Endothelial cell (in vitro differentiated cells): ENCODE results near the gene TCP11L1. TPM values are rescaled to one million over a fixed set of nuclear protein-coding genes. Genes with fewer than 3 reads are reported as not detected.

Experiments
- DNase-seq: peaks from one replicate; pipeline ENCODE4 v3.0.0; 2021; ENCODE audit warnings: low spot score
- H3K27ac Mint-ChIP-seq: one replicate; pipeline ENCODE4 v1.8.0; 2021; ENCODE audit warnings: mixed read lengths, inconsistent platforms; ENCODE audit not compliant: unreplicated experiment
- H3K27me3 Mint-ChIP-seq: one replicate; pipeline ENCODE4 v1.8.0; 2021; ENCODE audit warnings: mild to moderate bottlenecking, moderate library complexity, mixed read lengths, inconsistent platforms; ENCODE audit not compliant: unreplicated experiment
- H3K36me3 Mint-ChIP-seq: one replicate; pipeline ENCODE4 v1.8.0; 2021; ENCODE audit warnings: mild to moderate bottlenecking, low read depth, mixed read lengths, inconsistent platforms; ENCODE audit not compliant: unreplicated experiment
- H3K4me1 Mint-ChIP-seq: one replicate; pipeline ENCODE4 v1.8.0; 2021; ENCODE audit warnings: mild to moderate bottlenecking, mixed read lengths, inconsistent platforms; ENCODE audit not compliant: unreplicated experiment
- H3K4me3 Mint-ChIP-seq: one replicate; pipeline ENCODE4 v1.8.0; 2021; ENCODE audit warnings: mild to moderate bottlenecking, mixed read lengths, inconsistent platforms; ENCODE audit not compliant: unreplicated experiment
- H3K9me3 Mint-ChIP-seq: one replicate; pipeline ENCODE4 v1.8.0; 2021; ENCODE audit warnings: mixed read lengths, inconsistent platforms; ENCODE audit not compliant: unreplicated experiment
- CTCF ChIP-seq: fragments of 200-600 bp; sonication (generic); IDR thresholded peaks from one replicate; pipeline ENCODE4 v1.5.0; 2021; ENCODE audit warnings: antibody characterized with exemption; ENCODE audit not compliant: unreplicated experiment
- total RNA-seq: library from RNA; stranded (reverse); fragmentation: NEBNext Ultra II Directional; extraction: Animal tissue kit (Norgen Biotek cat#: 25700); gene quantifications from one replicate; pipeline ENCODE4 v1.2.1, GENCODE V29; 2021; ENCODE audit not compliant: unreplicated experiment

The TCP11L1 gene
- total RNA-seq, 1 donor from 2014 or later, result 26.2 TPM

GRCh38 chr11:33000181-33000580, 39.2 kb upstream of the TCP11L1 start:
- Mint-ChIP-seq H3K9me3 (no peaks in the 10 kb centered on the region), H3K4me3 (no peak overlapping the region), H3K27me3 (peaks cover 3% of the 10 kb centered on the region), H3K36me3 (no peaks in the 10 kb centered on the region), H3K4me1 (peaks cover 8% of the 10 kb centered on the region), H3K27ac (no peak overlapping the region)
- DNase-seq, result no peak
- no peak for TF ChIP-seq CTCF

- H3K27ac Mint-ChIP-seq, result no peak overlapping the region
- no peaks in the 10 kb centered on the region for H3K9me3 Mint-ChIP-seq
- DNase-seq, result no peak
- H3K4me3 Mint-ChIP-seq, result no peak overlapping the region
- peaks cover 4% of the 10 kb centered on the region for H3K27me3 Mint-ChIP-seq
- H3K4me1 Mint-ChIP-seq, result peaks cover 11% of the 10 kb centered on the region
- TF ChIP-seq CTCF, result no peak
- no peaks in the 10 kb centered on the region for H3K36me3 Mint-ChIP-seq
These were observed 38.1 kb upstream of the TCP11L1 start for GRCh38 chr11:33001281-33001680.

GRCh38 chr11:33001751-33002542, 37.4 kb upstream of the TCP11L1 start:
- H3K27me3 Mint-ChIP-seq, result peaks cover 4% of the 10 kb centered on the region
- no peak overlapping the region for H3K27ac Mint-ChIP-seq
- H3K36me3 Mint-ChIP-seq, result peaks cover 3% of the 10 kb centered on the region
- H3K4me1 Mint-ChIP-seq, result peaks cover 11% of the 10 kb centered on the region
- no peak overlapping the region for H3K4me3 Mint-ChIP-seq
- DNase-seq, result no peak
- no peaks in the 10 kb centered on the region for H3K9me3 Mint-ChIP-seq
- no peak for TF ChIP-seq CTCF

- no peak for DNase-seq
- Mint-ChIP-seq H3K4me1 (peaks cover 11% of the 10 kb centered on the region), H3K4me3 (no peak overlapping the region), H3K27ac (no peak overlapping the region), H3K36me3 (peaks cover 3% of the 10 kb centered on the region), H3K27me3 (peaks cover 1% of the 10 kb centered on the region), H3K9me3 (no peaks in the 10 kb centered on the region)
- TF ChIP-seq CTCF, result no peak
These were observed 34.2 kb upstream of the TCP11L1 start for GRCh38 chr11:33005175-33005574.

- H3K9me3 Mint-ChIP-seq, result no peaks in the 10 kb centered on the region
- H3K36me3 Mint-ChIP-seq, result peaks cover 3% of the 10 kb centered on the region
- peaks cover 1% of the 10 kb centered on the region for H3K27me3 Mint-ChIP-seq
- no peak overlapping the region for H3K4me3 Mint-ChIP-seq
- no peak for TF ChIP-seq CTCF
- DNase-seq, result no peak
- H3K27ac Mint-ChIP-seq, result no peak overlapping the region
- H3K4me1 Mint-ChIP-seq, result peaks cover 9% of the 10 kb centered on the region
These were observed 33.4 kb upstream of the TCP11L1 start for GRCh38 chr11:33006010-33006409.
